HAP-1 (cell line): ENCODE results near the gene LIPT2.

ENCODE experiments used
- DNase-seq, 2 experiments: peaks; one replicate each; pipeline ENCODE4 v3.0.0-alpha.2; 2016 to 2020; ENCODE audit warnings: low spot score in 2 of 2
- H3K27me3 ChIP-seq: fragments of 250-450 bp; sonication (Bioruptor Pico); 2 replicates; pipeline ENCODE4 v1.5.1; 2020; ENCODE audit warnings: low read depth, mild to moderate bottlenecking, moderate library complexity
- H3K36me3 ChIP-seq: fragments of 250-450 bp; sonication (Bioruptor Pico); replicated peaks from 2 replicates; pipeline ENCODE4 v1.5.1; 2020; ENCODE audit warnings: mild to moderate bottlenecking
- H3K4me1 ChIP-seq: fragments of 250-450 bp; sonication (Bioruptor Pico); 2 replicates; pipeline ENCODE4 v1.5.1; 2020; ENCODE audit warnings: mild to moderate bottlenecking
- H3K4me3 ChIP-seq: fragments of 250-450 bp; sonication (Bioruptor Pico); 2 replicates; pipeline ENCODE4 v1.5.1; 2020; ENCODE audit warnings: mild to moderate bottlenecking, moderate library complexity
- H3K9me3 ChIP-seq: fragments of 250-450 bp; sonication (Bioruptor Pico); 2 replicates; pipeline ENCODE4 v1.5.1; 2020; ENCODE audit warnings: mild to moderate bottlenecking, moderate library complexity
- in situ Hi-C: fragments of 300-500 bp; cut with MboI; formaldehyde crosslinking; loops from 3 replicates; pipeline ENCODE4 v1.14.3; 2020; ENCODE audit warnings: low sequenced_read_pairs, inconsistent platforms, mixed read lengths

LIPT2 gene

GRCh38 chr11:74449369-74449931 lies 44.1 kb downstream of the LIPT2 start:
- Histone ChIP-seq H3K9me3 (no peaks in the 10 kb centered on the region), H3K4me3 (no peak overlapping the region), H3K36me3 (no peaks in the 10 kb centered on the region), H3K27me3 (0 out of 2 replicates have a peak, but pooled peaks cover 3% of the 10 kb centered on the region), H3K4me1 (peaks cover 5% of the 10 kb centered on the region)
- peak; percentile 67 to 79 for DNase-seq
- in situ Hi-C loops: no loop called here

- Histone ChIP-seq H3K27me3 (0 out of 2 replicates have a peak, but pooled peaks cover 3% of the 10 kb centered on the region), H3K9me3 (no peaks in the 10 kb centered on the region), H3K36me3 (no peaks in the 10 kb centered on the region), H3K4me3 (no peak overlapping the region), H3K4me1 (peaks cover 5% of the 10 kb centered on the region)
- peak in 1 of 2 experiments; percentile 35 for DNase-seq
- in situ Hi-C loops: no loop called here
Measured at GRCh38 chr11:74447720-74448119, 45.8 kb downstream of the LIPT2 start.

- in situ Hi-C loops: no loop called here
- Histone ChIP-seq H3K36me3 (no peaks in the 10 kb centered on the region), H3K9me3 (no peaks in the 10 kb centered on the region), H3K27me3 (no peaks in the 10 kb centered on the region), H3K4me1 (peaks cover 5% of the 10 kb centered on the region), H3K4me3 (no peak overlapping the region)
- DNase-seq: no peak
Measured at GRCh38 chr11:74446532-74446938, 47.0 kb downstream of the LIPT2 start.

- Histone ChIP-seq H3K36me3 (no peaks in the 10 kb centered on the region), H3K4me1 (peaks cover 5% of the 10 kb centered on the region), H3K27me3 (no peaks in the 10 kb centered on the region), H3K9me3 (0 out of 2 replicates have a peak, but pooled peaks cover 2% of the 10 kb centered on the region), H3K4me3 (no peak overlapping the region)
- DNase-seq: peak in 1 of 2 experiments; percentile 32
- in situ Hi-C loops: no loop called here
Measured at GRCh38 chr11:74444173-74444826, 49.2 kb downstream of the LIPT2 start.

GRCh38 chr11:74443071-74443864 lies 50.3 kb downstream of the LIPT2 start:
- DNase-seq: peak in 1 of 2 experiments; percentile 28
- no peaks in the 10 kb centered on the region for H3K27me3 ChIP-seq
- H3K4me3 ChIP-seq: no peak overlapping the region
- peaks cover 5% of the 10 kb centered on the region for H3K4me1 ChIP-seq
- no peaks in the 10 kb centered on the region for H3K36me3 ChIP-seq
- 0 out of 2 replicates have a peak, but pooled peaks cover 2% of the 10 kb centered on the region for H3K9me3 ChIP-seq
- in situ Hi-C loops: no loop called here

- in situ Hi-C loops: no loop called here
- no peak for DNase-seq
- Histone ChIP-seq H3K27me3 (no peaks in the 10 kb centered on the region), H3K4me1 (no peaks in the 10 kb centered on the region; the same call in none of the 2 replicates), H3K36me3 (no peaks in the 10 kb centered on the region), H3K4me3 (no peak overlapping the region), H3K9me3 (0 out of 2 replicates have a peak, but pooled peaks cover 2% of the 10 kb centered on the region)
Measured at GRCh38 chr11:74442636-74443035, 50.9 kb downstream of the LIPT2 start.
